WERI-Rb-1 (cell line): ENCODE results near the gene CTSC.

ENCODE experiments used
- DNase-seq: peaks from one replicate; pipeline ENCODE4 v3.0.0-alpha.2; 2020
- H3K27ac ChIP-seq: fragments of 250-450 bp; sonication (Bioruptor Pico); 2 replicates; pipeline ENCODE4 v1.5.1; 2020; ENCODE audit warnings: mild to moderate bottlenecking, moderate library complexity
- H3K27me3 ChIP-seq: fragments of 250-450 bp; sonication (Bioruptor Pico); 2 replicates; pipeline ENCODE4 v1.5.1; 2021; ENCODE audit warnings: mild to moderate bottlenecking, low read depth, moderate library complexity; ENCODE audit not compliant: insufficient read depth, severe bottlenecking
- H3K36me3 ChIP-seq: fragments of 250-450 bp; sonication (Bioruptor Pico); 2 replicates; pipeline ENCODE4 v1.5.1; 2020; ENCODE audit warnings: mild to moderate bottlenecking, moderate library complexity
- H3K4me3 ChIP-seq: 2 replicates; pipeline ENCODE4 v1.5.1; 2011; ENCODE audit warnings: low read depth, mild to moderate bottlenecking, control low read depth, low read length
- H3K9me3 ChIP-seq: fragments of 250-450 bp; sonication (Bioruptor Pico); 2 replicates; pipeline ENCODE4 v1.5.1; 2021; ENCODE audit warnings: mild to moderate bottlenecking, moderate library complexity; ENCODE audit not compliant: severe bottlenecking
- TF ChIP-seq, protein P1 (sequence below): IDR thresholded peaks from 2 replicates; pipeline ENCODE4 v1.5.1; 2011; ENCODE audit warnings: low read depth, mild to moderate bottlenecking, control low read depth, inconsistent platforms, low read length

Gene CTSC

DNA sequence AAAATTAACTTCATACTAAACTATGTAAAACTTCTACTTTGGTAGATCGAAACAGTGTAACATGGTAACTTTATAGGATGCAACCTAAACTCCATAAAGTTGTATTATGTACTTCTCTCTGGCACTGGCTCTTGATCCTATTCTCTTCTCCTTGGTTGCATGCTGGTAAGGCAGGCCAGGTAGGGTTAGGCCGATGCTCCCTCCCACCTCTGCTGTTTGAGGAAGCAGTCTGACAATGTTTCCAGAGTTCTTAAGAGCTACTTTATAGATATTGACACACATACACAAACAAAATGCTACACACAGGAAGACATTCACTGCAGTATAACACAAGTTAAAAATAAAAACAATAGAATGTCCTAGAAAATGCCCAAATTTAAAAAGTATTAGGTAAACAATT is 22.5 kb downstream of the CTSC start:
- no peak for DNase-seq
- Histone ChIP-seq H3K9me3 (no peaks in the 10 kb centered on the region), H3K27me3 (no peaks in the 10 kb centered on the region), H3K27ac (no peak overlapping the region), H3K4me3 (no peak overlapping the region), H3K36me3 (no peaks in the 10 kb centered on the region)
- TF ChIP-seq, protein P1, sequence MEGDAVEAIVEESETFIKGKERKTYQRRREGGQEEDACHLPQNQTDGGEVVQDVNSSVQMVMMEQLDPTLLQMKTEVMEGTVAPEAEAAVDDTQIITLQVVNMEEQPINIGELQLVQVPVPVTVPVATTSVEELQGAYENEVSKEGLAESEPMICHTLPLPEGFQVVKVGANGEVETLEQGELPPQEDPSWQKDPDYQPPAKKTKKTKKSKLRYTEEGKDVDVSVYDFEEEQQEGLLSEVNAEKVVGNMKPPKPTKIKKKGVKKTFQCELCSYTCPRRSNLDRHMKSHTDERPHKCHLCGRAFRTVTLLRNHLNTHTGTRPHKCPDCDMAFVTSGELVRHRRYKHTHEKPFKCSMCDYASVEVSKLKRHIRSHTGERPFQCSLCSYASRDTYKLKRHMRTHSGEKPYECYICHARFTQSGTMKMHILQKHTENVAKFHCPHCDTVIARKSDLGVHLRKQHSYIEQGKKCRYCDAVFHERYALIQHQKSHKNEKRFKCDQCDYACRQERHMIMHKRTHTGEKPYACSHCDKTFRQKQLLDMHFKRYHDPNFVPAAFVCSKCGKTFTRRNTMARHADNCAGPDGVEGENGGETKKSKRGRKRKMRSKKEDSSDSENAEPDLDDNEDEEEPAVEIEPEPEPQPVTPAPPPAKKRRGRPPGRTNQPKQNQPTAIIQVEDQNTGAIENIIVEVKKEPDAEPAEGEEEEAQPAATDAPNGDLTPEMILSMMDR, result no peak

DNA sequence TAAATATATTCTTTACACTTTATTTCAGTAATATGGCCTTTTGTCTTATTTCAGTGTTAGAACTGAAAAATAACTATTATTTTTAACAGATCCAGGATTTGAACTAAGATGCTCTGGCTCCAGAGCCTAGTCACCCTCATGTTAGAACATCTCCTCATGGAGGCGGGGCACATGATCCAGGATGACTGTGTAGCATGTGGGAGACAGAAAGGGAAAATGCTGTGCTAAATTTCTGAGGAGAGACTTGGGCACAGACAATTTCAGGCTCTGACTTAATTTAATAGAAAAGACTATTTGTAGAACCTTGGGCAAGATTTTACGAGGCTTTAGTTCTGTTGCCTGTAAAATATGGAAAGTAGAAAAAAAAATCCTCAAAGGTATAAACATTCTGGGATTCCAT is 24.1 kb downstream of the CTSC start:
- H3K36me3 ChIP-seq, result no peaks in the 10 kb centered on the region
- no peak for DNase-seq
- TF ChIP-seq, protein P1, result no peak

DNA sequence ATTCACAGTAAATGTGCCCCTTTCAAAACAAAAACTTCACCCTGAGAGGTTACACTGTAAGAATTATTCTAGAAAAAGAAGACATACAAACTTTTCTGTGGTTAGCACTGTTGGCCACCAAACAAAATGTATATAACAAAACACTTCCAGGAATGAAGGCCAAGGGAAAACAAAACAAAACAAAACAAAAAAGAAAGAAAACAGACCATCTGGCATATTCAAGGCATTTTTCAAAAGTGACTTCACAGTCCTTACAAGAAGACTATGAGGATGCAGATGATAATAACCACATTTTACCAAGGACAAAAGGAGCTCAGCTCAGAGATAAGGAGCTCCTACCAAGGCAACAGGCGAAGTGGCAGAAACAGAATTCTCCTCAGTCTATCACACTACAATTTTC is 24.9 kb downstream of the CTSC start:
- H3K9me3 ChIP-seq, result no peaks in the 10 kb centered on the region
- H3K4me3 ChIP-seq, result no peak overlapping the region
- DNase-seq, result no peak
- no peak overlapping the region for H3K27ac ChIP-seq
- TF ChIP-seq, protein P1, result no peak
- H3K36me3 ChIP-seq, result no peaks in the 10 kb centered on the region
- H3K27me3 ChIP-seq, result no peaks in the 10 kb centered on the region

More for the DNA sequence above, 24.1 kb downstream of the CTSC start:
- Histone ChIP-seq H3K9me3 (no peaks in the 10 kb centered on the region), H3K27me3 (no peaks in the 10 kb centered on the region), H3K4me3 (no peak overlapping the region), H3K27ac (no peak overlapping the region)

DNA sequence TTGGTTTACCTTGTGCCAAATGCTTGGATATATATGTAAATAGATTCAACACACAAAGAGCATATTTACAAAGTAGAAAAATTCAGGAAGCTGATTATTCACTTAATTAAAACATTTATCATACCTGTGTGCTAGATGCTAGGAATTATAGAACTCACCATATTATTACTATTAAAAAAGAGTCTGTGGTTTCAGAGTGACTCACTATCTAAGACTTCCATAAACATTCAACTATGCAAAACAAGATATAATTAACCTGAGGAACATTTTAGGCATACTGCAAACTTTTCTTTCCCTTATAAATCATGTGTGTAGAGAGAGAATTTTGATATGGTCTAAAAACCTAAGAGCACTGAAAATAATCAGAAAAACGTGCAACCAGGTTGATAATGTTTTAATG is 27.3 kb downstream of the CTSC start:
- no peak overlapping the region for H3K4me3 ChIP-seq
- TF ChIP-seq, protein P1, result no peak
- H3K27ac ChIP-seq, result no peak overlapping the region
- H3K27me3 ChIP-seq, result no peaks in the 10 kb centered on the region
- no peak for DNase-seq
- no peaks in the 10 kb centered on the region for H3K9me3 ChIP-seq
- H3K36me3 ChIP-seq, result no peaks in the 10 kb centered on the region

DNA sequence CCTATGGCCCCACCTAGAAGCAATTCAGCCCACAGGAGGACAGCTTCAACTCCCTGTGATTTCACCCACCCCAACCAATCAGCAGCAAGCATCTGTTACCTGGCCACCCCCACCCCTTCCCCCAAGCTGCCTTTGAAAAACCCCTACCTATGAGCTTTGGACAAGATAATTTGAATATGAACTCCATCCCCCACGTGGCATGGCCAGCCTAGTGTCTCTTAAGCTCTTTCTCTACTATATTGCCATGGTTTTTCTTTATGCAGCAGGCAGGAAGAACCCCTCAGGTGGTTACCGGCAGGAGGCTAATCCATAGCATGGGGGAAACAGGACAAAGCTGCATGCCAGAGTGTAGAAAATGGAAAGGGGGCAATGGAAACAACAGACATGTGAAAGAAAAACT is 29.0 kb downstream of the CTSC start:
- no peak for DNase-seq
- Histone ChIP-seq H3K36me3 (no peaks in the 10 kb centered on the region), H3K9me3 (no peaks in the 10 kb centered on the region), H3K27me3 (no peaks in the 10 kb centered on the region), H3K4me3 (no peak overlapping the region), H3K27ac (no peak overlapping the region)
- TF ChIP-seq, protein P1, result no peak

DNA sequence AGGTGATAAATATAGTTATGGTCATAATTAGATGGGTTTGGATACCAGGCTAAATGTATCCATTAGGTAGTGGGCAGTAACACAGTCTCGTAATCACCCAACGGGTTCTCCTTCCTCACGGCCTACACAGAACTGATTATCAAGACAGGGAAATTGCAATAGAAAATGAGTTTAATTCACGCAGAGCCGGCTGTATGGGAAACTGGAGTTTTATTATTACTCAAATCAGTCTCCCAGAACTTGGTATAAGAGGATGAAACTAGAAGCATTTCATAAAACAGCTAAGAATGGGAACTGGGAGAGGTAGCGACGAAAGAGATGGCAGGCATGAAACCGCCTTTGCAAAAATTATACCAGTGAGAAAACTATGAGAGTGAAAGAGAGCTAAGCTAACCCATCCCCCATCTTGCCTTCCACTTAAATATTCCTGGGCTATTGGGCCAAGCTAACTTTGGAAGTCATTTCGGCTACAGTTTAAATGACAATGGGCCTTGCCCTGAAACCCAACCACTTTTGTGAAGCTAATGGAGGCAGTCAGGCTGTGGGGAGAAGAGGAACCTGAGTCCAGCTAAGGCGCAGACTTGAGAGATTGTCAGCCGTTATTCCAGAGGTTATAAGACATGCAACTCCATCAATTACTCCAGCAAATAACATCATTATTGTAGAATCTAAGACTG is 29.6 kb downstream of the CTSC start:
- H3K27ac ChIP-seq, result no peak overlapping the region
- H3K27me3 ChIP-seq, result no peaks in the 10 kb centered on the region
- H3K9me3 ChIP-seq, result no peaks in the 10 kb centered on the region
- DNase-seq, result no peak
- TF ChIP-seq, protein P1, result no peak
- H3K36me3 ChIP-seq, result no peaks in the 10 kb centered on the region
- H3K4me3 ChIP-seq, result no peak overlapping the region
